Fibroblast of lung (primary cell): ENCODE measurements around the gene DHFR2. TPM values are rescaled to one million over a fixed set of nuclear protein-coding genes. Genes with fewer than 3 reads are reported as not detected.

Experiments used
- DNase-seq, 2 donors: peaks; one replicate each; pipeline versions ENCODE4 v3.0.0 to v3.0.0-alpha.2; 2010; ENCODE audit warnings: low read depth in 2 of 2
- H2AFZ ChIP-seq: 2 replicates; pipeline ENCODE4 v1.5.1; 2012; ENCODE audit warnings: low read length, control low read depth, inconsistent platforms
- H3K27ac ChIP-seq: 2 replicates; pipeline ENCODE4 v1.5.1; 2011; ENCODE audit warnings: low read length, control low read depth; ENCODE audit not compliant: insufficient read depth
- H3K27me3 ChIP-seq: 2 replicates; pipeline ENCODE4 v1.5.1; 2011; ENCODE audit warnings: mild to moderate bottlenecking, low read length; ENCODE audit not compliant: control insufficient read depth, insufficient read depth
- H3K36me3 ChIP-seq: 2 replicates; pipeline ENCODE4 v1.5.1; 2011; ENCODE audit warnings: low read length; ENCODE audit not compliant: control insufficient read depth, insufficient read depth
- H3K4me1 ChIP-seq: 2 replicates; pipeline ENCODE4 v1.5.1; 2011; ENCODE audit warnings: low read length; ENCODE audit not compliant: control insufficient read depth, insufficient read depth; ENCODE audit errors: extremely low read depth
- H3K4me2 ChIP-seq: 2 replicates; pipeline ENCODE4 v1.5.1; 2011; ENCODE audit warnings: low read length, control low read depth; ENCODE audit not compliant: insufficient read depth; ENCODE audit errors: extremely low read depth
- H3K4me3 ChIP-seq, 4 experiments: fragments of 200-600 bp in 1 of 4; sonication (generic) in 1 of 4; replicated peaks in 1 of 4; 2 replicates each; pipeline ENCODE4 v1.5.1; 2011 to 2016; ENCODE audit warnings: low read length in 4 of 4, low read depth in 3 of 4, mild to moderate bottlenecking in 3 of 4, control low read depth in 2 of 4, inconsistent platforms in 1 of 4, mixed read lengths in 1 of 4; ENCODE audit not compliant: insufficient read depth in 1 of 4; ENCODE audit errors: control extremely low read depth in 1 of 4
- H3K79me2 ChIP-seq: 2 replicates; pipeline ENCODE4 v1.5.1; 2012; ENCODE audit warnings: mild to moderate bottlenecking, low read length, inconsistent platforms; ENCODE audit not compliant: control insufficient read depth, insufficient read depth
- H3K9ac ChIP-seq: 2 replicates; pipeline ENCODE4 v1.5.1; 2011; ENCODE audit warnings: mild to moderate bottlenecking, low read length, control low read depth; ENCODE audit not compliant: insufficient read depth
- H3K9me3 ChIP-seq: 2 replicates; pipeline ENCODE4 v1.5.1; 2012; ENCODE audit warnings: low read depth, low read length; ENCODE audit not compliant: control insufficient read depth, insufficient read depth
- H4K20me1 ChIP-seq: 2 replicates; pipeline ENCODE4 v1.5.1; 2011; ENCODE audit warnings: low read length; ENCODE audit not compliant: control insufficient read depth, insufficient read depth; ENCODE audit errors: extremely low read depth
- EZH2 ChIP-seq: IDR thresholded peaks from 2 replicates; pipeline ENCODE4 v1.5.1; 2012; ENCODE audit warnings: low read length, control low read depth, mild to moderate bottlenecking; ENCODE audit errors: missing control alignments
- polyA plus RNA-seq, 2 donors: library from polyadenylated mRNA; depleted of rRNA in 1 of 2; stranded (reverse) in 1 of 2; unstranded in 1 of 2; fragments of >200 nt; gene quantifications; 2 replicates each; pipeline ENCODE4 v1.2.1, GENCODE V29; 2011 to 2012; ENCODE audit warnings: missing spikeins in 1 of 2
- total RNA-seq: library from RNA; depleted of rRNA; stranded (reverse); fragments of >200 nt; gene quantifications from 2 replicates; pipeline ENCODE4 v1.2.1, GENCODE V29; 2014
- TF ChIP-seq, protein P1 (sequence below), 2 donors: IDR thresholded peaks in 1 of 2; conservative IDR thresholded peaks in 1 of 2; 1 replicate in 1 of 2; 2 replicates in 1 of 2; pipeline ENCODE4 v1.5.1; 2011 to 2012; ENCODE audit warnings: low read length in 2 of 2, control low read depth in 1 of 2, inconsistent platforms in 1 of 2, low read depth in 1 of 2, mild to moderate bottlenecking in 1 of 2

The DHFR2 gene
- total and polyA plus RNA-seq, 2 donors (not counting 1 experiment from before 2014, with no cell fraction given): 4.3 to 6.9 TPM

DNA sequence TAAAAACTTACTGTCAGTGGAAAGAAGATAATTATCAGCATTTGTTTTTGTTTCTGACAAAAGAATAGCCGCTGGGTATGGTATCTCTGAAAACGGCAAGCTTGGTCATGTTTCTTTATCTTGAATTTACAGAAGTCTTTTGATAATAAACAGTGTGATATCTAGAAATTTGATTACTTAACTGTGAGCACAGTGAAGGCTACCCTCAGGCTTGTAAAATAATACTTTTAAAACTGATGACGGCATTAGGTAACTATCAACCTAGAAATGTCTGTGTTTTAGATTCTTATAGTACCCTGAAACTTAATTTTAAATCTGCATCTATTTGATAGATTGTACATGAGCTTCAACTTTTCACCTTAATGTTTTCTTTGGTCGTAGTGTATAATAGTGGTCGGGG lies 43.6 kb upstream of the DHFR2 start:
- TF ChIP-seq EZH2: no peak
- TF ChIP-seq, protein P1, sequence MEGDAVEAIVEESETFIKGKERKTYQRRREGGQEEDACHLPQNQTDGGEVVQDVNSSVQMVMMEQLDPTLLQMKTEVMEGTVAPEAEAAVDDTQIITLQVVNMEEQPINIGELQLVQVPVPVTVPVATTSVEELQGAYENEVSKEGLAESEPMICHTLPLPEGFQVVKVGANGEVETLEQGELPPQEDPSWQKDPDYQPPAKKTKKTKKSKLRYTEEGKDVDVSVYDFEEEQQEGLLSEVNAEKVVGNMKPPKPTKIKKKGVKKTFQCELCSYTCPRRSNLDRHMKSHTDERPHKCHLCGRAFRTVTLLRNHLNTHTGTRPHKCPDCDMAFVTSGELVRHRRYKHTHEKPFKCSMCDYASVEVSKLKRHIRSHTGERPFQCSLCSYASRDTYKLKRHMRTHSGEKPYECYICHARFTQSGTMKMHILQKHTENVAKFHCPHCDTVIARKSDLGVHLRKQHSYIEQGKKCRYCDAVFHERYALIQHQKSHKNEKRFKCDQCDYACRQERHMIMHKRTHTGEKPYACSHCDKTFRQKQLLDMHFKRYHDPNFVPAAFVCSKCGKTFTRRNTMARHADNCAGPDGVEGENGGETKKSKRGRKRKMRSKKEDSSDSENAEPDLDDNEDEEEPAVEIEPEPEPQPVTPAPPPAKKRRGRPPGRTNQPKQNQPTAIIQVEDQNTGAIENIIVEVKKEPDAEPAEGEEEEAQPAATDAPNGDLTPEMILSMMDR (conservative IDR thresholded peaks at IDR 0.05 in 1 of 2, IDR thresholded peaks at IDR 0.05 in 1 of 2; ENCODE audit: low read depth in 1 of 2, low read length in 2 of 2): no peak
- no peaks in the 10 kb centered on the region for H3K4me1 ChIP-seq

DNA sequence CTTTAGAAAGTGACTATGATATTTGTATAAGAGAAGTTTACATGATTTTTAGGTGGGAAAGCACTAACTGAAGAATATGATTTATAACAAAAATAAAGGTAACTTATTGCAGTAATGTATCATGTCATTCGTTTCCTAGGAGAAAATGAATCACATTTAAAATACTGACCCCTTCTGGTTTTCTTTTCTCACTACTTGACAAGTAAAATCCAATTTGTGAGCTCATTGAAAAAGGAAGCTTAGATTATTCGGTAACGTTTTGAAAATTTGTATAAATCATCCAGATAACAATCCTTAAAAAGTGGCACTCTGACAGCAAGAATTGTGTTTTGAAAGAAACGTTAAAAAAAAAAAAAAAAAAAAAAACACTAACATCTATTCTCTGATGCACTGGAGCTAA lies 39.1 kb upstream of the DHFR2 start:
- DNase-seq: peak; percentile 10 to 15
- no peaks in the 10 kb centered on the region for H3K79me2 ChIP-seq
- no peak overlapping the region for H3K4me3 ChIP-seq
- H3K4me1 ChIP-seq: no peaks in the 10 kb centered on the region
- no peak overlapping the region for H2AFZ ChIP-seq
- no peak for TF ChIP-seq EZH2
- TF ChIP-seq, protein P1 (conservative IDR thresholded peaks at IDR 0.05 in 1 of 2, IDR thresholded peaks at IDR 0.05 in 1 of 2; ENCODE audit: low read depth in 1 of 2, low read length in 2 of 2): peak in 1 of 2 donors; percentile 19
- H3K27ac ChIP-seq: no peak overlapping the region
- no peaks in the 10 kb centered on the region for H3K27me3 ChIP-seq
- no peaks in the 10 kb centered on the region for H4K20me1 ChIP-seq
- no peaks in the 10 kb centered on the region for H3K36me3 ChIP-seq
- H3K4me2 ChIP-seq: no peak overlapping the region
- H3K9ac ChIP-seq: no peak overlapping the region
- H3K9me3 ChIP-seq: no peaks in the 10 kb centered on the region

More for the DNA sequence above, 43.6 kb upstream of the DHFR2 start:
- H3K79me2 ChIP-seq: no peaks in the 10 kb centered on the region
- no peak overlapping the region for H3K4me3 ChIP-seq
- H4K20me1 ChIP-seq: no peaks in the 10 kb centered on the region
- no peaks in the 10 kb centered on the region for H3K27me3 ChIP-seq
- H3K9me3 ChIP-seq: no peaks in the 10 kb centered on the region
- H3K27ac ChIP-seq: no peak overlapping the region
- no peak overlapping the region for H2AFZ ChIP-seq
- no peaks in the 10 kb centered on the region for H3K36me3 ChIP-seq
- no peak for DNase-seq
- H3K9ac ChIP-seq: no peak overlapping the region
- no peak overlapping the region for H3K4me2 ChIP-seq

DNA sequence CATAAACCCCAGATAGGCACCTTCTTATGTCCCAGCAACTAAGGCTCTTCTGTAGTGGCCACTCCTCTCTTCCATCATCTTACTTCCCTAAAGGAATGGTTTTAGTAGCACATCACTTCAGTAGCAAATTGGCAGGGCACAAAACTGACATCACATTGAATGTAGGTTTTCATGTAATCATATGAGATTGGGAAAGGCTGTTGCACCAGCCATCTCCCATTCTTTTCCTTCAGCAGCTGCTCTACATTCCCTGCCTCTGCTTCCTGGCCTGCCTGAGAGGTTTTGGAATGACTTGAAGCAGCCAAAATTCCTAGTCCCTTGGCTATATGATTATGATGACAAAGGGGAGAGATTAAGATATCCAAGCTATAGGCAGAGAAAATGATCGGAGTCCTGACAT lies 36.6 kb upstream of the DHFR2 start:
- Histone ChIP-seq H3K9me3 (no peaks in the 10 kb centered on the region), H3K9ac (no peak overlapping the region), H3K4me3 (no peak overlapping the region), H3K4me1 (no peaks in the 10 kb centered on the region), H4K20me1 (no peaks in the 10 kb centered on the region), H3K79me2 (no peaks in the 10 kb centered on the region), H3K4me2 (no peak overlapping the region), H3K27me3 (no peaks in the 10 kb centered on the region), H2AFZ (no peak overlapping the region), H3K27ac (no peak overlapping the region), H3K36me3 (peaks cover 2% of the 10 kb centered on the region)
- TF ChIP-seq, protein P1 (conservative IDR thresholded peaks at IDR 0.05 in 1 of 2, IDR thresholded peaks at IDR 0.05 in 1 of 2; ENCODE audit: low read depth in 1 of 2, low read length in 2 of 2): no peak
- no peak for TF ChIP-seq EZH2
- DNase-seq: no peak
